ENCODE data around the gene EIF5A.

DNA sequence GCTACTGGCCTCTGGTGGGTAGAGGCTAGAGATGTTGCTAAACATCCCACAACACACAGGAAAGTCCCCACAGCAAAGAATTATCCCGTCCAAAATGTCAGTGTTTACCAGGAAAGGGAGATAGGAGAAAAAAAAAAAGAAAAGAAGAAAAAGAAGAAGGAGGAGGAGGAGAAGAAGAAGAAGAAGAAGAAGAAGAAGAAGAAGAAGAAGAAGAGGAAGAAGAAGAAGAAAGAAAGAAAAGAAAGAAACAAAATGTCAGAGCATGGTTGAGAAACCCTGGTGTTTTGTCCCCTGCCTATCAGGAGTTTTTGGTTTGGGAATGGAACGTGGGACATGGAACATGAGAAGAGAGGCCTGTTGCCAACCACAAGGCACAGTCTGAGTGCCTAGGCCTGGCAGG lies 50.0 kb downstream of the EIF5A start:
- TF ChIP-seq, protein P1, sequence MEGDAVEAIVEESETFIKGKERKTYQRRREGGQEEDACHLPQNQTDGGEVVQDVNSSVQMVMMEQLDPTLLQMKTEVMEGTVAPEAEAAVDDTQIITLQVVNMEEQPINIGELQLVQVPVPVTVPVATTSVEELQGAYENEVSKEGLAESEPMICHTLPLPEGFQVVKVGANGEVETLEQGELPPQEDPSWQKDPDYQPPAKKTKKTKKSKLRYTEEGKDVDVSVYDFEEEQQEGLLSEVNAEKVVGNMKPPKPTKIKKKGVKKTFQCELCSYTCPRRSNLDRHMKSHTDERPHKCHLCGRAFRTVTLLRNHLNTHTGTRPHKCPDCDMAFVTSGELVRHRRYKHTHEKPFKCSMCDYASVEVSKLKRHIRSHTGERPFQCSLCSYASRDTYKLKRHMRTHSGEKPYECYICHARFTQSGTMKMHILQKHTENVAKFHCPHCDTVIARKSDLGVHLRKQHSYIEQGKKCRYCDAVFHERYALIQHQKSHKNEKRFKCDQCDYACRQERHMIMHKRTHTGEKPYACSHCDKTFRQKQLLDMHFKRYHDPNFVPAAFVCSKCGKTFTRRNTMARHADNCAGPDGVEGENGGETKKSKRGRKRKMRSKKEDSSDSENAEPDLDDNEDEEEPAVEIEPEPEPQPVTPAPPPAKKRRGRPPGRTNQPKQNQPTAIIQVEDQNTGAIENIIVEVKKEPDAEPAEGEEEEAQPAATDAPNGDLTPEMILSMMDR (IDR thresholded peaks at IDR 0.05; ENCODE audit: low read depth, low read length, missing input control), result no peak
- TF ChIP-seq, protein P2, sequence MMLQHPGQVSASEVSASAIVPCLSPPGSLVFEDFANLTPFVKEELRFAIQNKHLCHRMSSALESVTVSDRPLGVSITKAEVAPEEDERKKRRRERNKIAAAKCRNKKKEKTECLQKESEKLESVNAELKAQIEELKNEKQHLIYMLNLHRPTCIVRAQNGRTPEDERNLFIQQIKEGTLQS (IDR thresholded peaks at IDR 0.05), result no peak
- TF ChIP-seq, protein P3, sequence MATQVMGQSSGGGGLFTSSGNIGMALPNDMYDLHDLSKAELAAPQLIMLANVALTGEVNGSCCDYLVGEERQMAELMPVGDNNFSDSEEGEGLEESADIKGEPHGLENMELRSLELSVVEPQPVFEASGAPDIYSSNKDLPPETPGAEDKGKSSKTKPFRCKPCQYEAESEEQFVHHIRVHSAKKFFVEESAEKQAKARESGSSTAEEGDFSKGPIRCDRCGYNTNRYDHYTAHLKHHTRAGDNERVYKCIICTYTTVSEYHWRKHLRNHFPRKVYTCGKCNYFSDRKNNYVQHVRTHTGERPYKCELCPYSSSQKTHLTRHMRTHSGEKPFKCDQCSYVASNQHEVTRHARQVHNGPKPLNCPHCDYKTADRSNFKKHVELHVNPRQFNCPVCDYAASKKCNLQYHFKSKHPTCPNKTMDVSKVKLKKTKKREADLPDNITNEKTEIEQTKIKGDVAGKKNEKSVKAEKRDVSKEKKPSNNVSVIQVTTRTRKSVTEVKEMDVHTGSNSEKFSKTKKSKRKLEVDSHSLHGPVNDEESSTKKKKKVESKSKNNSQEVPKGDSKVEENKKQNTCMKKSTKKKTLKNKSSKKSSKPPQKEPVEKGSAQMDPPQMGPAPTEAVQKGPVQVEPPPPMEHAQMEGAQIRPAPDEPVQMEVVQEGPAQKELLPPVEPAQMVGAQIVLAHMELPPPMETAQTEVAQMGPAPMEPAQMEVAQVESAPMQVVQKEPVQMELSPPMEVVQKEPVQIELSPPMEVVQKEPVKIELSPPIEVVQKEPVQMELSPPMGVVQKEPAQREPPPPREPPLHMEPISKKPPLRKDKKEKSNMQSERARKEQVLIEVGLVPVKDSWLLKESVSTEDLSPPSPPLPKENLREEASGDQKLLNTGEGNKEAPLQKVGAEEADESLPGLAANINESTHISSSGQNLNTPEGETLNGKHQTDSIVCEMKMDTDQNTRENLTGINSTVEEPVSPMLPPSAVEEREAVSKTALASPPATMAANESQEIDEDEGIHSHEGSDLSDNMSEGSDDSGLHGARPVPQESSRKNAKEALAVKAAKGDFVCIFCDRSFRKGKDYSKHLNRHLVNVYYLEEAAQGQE (IDR thresholded peaks at IDR 0.05), result no peak
- TF ChIP-seq SP1 (IDR thresholded peaks at IDR 0.05) (no peak), RAD21 (IDR thresholded peaks at IDR 0.05) (no peak), RXRA (IDR thresholded peaks at IDR 0.05) (no peak), JUND (IDR thresholded peaks at IDR 0.05) (no peak), YY1 (IDR thresholded peaks at IDR 0.05) (no peak), EGR1 (IDR thresholded peaks at IDR 0.05; ENCODE audit: low read depth in 2 of 2) (no peak)
- TF ChIP-seq, protein P4, sequence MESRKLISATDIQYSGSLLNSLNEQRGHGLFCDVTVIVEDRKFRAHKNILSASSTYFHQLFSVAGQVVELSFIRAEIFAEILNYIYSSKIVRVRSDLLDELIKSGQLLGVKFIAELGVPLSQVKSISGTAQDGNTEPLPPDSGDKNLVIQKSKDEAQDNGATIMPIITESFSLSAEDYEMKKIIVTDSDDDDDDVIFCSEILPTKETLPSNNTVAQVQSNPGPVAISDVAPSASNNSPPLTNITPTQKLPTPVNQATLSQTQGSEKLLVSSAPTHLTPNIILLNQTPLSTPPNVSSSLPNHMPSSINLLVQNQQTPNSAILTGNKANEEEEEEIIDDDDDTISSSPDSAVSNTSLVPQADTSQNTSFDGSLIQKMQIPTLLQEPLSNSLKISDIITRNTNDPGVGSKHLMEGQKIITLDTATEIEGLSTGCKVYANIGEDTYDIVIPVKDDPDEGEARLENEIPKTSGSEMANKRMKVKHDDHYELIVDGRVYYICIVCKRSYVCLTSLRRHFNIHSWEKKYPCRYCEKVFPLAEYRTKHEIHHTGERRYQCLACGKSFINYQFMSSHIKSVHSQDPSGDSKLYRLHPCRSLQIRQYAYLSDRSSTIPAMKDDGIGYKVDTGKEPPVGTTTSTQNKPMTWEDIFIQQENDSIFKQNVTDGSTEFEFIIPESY (IDR thresholded peaks at IDR 0.05), result no peak
